Stimulated activated CD4-positive, alpha-beta T cell treated with anti-CD3 and anti-CD28 coated beads, Interleukin-2, amount 100 ng/mL, for 24 hours (primary cell): ENCODE data around the gene CDH9.
"Not testable (repeated sequence)": the region's sequence is repeated elsewhere in the genome, so short reads cannot be mapped to it uniquely, and the experiment has no call there.

Experiments
- DNase-seq, 2 donors: peaks; one replicate each; pipeline ENCODE4 v3.0.0-alpha.2; 2020

Gene CDH9

GRCh38 chr5:26942481-26942880 lies 95.9 kb downstream of the CDH9 start:
- DNase-seq: no peak

DNA sequence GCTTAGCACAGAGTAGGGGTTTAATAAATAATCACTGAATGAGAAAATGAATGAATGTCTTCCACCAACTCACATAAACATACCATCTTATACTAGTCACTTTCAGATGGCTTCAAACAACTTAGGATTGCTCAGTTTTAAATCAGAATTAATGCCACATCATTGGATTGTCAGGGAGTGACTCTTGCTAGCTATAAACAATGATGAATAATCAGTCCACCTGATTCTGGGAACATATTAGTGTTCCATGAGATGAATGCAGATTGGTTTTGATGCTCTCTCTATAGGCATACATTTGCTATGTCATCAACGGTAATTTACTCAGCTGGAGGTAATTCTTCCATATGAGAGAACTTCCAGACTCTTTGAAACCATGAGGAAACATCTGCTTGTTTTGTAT lies 97.4 kb downstream of the CDH9 start:
- no peak for DNase-seq

- DNase-seq: no peak
Observed at GRCh38 chr5:26932238-26932637, 106.1 kb downstream of the CDH9 start.

DNA sequence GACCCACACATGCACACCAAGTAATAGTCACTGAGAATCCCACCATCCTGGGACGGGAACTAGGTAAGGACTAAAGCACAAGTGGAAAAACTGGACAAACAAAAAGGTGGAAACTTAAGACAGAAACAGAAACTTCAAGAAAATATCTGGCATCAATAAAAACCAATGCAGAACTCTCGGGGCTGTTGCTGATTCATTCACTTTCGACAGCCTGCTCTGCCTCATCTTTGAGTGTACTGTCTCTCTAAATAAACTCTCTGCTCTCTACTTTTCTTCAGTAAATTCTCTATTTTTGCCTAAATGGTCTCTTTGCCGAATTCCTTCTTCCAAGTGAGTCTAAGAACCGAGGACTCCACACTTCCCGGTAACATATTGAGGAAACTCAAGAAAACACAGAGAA lies 116.9 kb downstream of the CDH9 start:
- no peak for DNase-seq

- no peak for DNase-seq
Observed at GRCh38 chr5:26903469-26903868, 134.9 kb downstream of the CDH9 start.

DNA sequence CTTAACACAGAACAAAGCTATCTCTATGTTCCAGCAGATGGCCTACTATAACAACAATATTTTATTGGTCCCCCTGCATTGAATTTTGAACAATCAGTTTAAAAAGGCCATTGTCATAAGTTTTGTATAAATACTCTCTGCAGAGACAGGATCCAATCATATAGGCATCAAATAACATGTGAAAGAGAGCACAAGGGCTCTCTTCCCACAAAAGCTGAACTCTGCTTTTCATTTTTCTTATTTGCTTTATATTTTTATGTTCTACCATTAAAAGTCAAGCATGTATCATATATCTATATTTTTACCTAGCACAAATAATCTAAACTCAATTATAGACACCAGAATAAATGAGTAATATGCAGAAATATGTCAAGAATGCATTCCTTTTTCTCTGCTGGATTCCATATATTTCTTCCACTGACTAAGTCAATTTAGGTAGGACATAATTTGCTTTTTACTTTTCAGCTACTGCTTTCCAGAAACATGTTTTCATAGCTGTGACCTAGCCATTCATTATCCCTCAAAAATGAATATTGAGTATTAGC lies 143.6 kb downstream of the CDH9 start:
- no peak for DNase-seq

- DNase-seq: no peak
Observed at GRCh38 chr5:26893078-26893477, 145.3 kb downstream of the CDH9 start.

GRCh38 chr5:26889815-26890214 lies 148.6 kb downstream of the CDH9 start:
- no peak for DNase-seq

- no peak for DNase-seq
Observed at GRCh38 chr5:26884481-26884880, 153.9 kb downstream of the CDH9 start.

DNA sequence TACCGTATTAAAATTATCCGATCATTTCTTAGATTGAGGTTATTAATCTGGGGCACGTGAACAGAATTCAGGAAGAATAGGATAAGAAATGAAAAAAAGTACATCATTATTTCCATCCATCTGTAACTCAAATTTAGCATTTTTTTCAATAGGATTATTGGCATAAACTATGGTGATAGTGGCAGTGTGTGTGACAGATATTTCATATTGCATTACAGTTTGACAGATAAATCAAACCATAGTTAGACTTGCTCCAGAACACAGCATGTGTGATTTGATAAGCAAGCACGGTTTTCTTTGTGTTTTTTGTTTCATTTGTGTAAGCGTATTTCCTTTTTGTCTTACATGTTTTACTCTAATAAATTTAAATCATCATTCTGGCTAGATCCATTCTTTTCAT lies 155.0 kb downstream of the CDH9 start:
- DNase-seq: no peak

- no peak for DNase-seq
Observed at GRCh38 chr5:26881901-26882300, 156.5 kb downstream of the CDH9 start.

DNA sequence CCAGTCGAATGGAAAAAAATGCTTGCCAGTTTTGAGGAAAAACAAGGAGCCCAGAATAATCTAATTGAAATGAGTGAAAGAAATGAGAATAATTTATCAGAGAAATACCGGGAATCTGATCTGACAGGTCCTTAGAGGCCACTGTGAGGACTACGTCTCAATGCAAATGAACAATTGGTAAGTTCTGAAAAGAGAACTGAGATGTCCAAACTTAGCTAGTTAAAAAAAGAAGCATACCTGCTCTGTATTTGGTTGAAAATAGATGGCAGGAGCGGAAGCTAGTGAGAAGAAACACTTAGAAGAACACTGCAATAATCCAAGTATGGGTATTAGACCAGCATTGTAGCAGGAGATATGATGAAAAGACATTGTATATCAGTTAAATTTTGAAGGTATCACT lies 161.2 kb downstream of the CDH9 start:
- DNase-seq: no peak

GRCh38 chr5:26872337-26872736 lies 166.0 kb downstream of the CDH9 start:
- DNase-seq: no peak

- DNase-seq: no peak
Observed at GRCh38 chr5:26869781-26870180, 168.6 kb downstream of the CDH9 start.

DNA sequence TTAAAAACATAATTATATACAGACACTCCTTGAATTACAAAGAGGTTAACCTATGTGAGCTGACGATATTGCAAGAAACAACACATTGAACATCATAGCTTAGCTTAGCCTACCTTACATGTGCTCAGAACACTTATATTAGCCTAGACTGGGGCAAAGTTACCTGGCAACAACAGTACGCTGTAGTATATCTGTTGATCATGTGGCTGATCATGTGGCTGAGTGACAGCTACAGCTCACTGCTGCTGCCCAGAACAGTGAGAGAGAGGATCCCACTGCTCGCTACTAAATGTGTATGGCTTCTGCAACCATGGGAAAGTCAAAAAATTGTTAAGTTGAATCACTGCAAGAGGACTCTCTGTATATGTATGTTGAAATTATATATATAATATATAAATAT lies 169.9 kb downstream of the CDH9 start:
- no peak for DNase-seq

GRCh38 chr5:26864061-26864460 lies 174.3 kb downstream of the CDH9 start:
- DNase-seq: no peak

DNA sequence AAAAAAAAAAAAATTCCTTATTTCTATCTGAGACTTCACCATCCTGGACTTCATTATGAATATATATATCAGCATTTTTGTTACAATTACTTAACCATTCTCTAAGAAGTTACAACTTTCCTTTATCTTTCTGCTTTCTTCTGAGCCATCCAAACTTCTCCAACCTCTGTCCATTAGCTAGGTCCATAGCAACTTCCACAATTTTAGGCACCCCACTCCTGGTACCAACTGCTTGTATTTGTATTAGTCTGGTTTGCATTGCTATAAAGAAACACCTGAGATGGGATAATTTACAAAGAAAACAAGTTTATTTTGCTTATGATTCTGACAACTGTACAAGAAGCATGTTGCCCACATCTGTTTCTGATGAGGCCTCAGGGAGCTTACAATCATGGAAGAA lies 182.1 kb downstream of the CDH9 start:
- no peak for DNase-seq

GRCh38 chr5:26852450-26852849 lies 185.9 kb downstream of the CDH9 start:
- DNase-seq: not testable (repeated sequence)

DNA sequence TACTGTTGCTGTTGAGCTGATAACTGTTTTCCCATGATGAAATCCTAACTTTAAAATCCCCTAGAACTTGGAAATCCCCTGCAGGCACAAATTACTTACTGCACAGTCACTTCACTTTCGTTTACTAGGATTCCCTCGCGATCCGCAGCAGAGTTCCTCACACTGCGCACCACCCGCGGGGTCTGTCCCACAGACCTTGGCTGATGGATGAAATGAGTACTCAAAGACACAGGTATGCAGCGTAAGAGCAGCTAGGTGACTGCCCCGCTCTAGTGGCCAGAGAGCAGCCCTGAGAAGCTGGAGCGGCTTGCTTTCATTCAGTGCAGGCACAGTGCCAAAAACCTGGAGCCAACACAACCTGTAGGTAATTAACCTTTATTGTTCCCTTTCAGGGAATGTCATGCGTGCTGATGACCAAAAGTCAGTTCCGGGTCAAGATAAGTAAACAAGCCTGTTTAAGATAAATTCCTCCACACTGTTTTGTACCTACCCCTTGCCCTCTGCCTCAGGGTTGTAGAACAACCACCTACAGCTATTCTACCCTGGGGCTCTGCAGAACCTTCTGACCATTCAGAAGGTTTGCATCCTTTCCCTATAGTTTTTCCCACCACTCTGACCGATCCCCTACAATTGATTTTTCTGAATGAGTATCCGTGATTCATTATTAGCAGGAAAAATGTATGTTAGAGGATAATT lies 191.2 kb downstream of the CDH9 start:
- no peak for DNase-seq

DNA sequence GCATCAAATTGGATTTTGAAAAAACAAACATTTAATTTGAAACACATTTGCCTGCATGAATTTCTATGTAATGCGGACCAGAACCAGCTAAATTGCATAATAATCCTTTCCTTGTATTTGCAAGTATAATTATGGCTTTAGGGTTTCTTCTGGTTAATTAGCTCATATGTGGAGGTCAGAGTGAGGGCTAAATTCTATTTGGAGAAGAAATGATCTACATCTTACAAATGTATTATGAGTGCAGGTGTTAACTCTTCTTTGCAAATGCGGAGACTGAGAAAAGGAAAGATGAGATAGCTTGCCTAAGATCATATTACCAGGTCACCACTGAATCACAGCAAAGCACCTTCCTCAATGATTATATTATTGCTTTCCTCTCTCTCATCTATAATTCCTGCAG lies 194.7 kb downstream of the CDH9 start:
- no peak for DNase-seq

- no peak for DNase-seq
Observed at GRCh38 chr5:26833596-26833995, 204.8 kb downstream of the CDH9 start.
